ENCODE data around the gene YIPF2.

GRCh38 chr19:10878253-10878652 is 50.2 kb downstream of the YIPF2 start:
- TF ChIP-seq BHLHE40 (IDR thresholded peaks at IDR 0.05; ENCODE audit: low read depth, low read length) (no peak), CEBPB (IDR thresholded peaks at IDR 0.05; ENCODE audit: low read depth, low read length) (no peak), CTCF (conservative IDR thresholded peaks at IDR 0.05; ENCODE audit: low read depth, low read length) (no peak), POLR2A (IDR thresholded peaks at IDR 0.05; ENCODE audit: low read depth, low read length) (no peak), FOS (IDR thresholded peaks at IDR 0.05; ENCODE audit: low read depth, low read length) (no peak), USF2 (IDR thresholded peaks at IDR 0.05; ENCODE audit: low read depth, low read length) (no peak), NFE2L2 (IDR thresholded peaks at IDR 0.05; ENCODE audit: low read depth, low read length) (no peak), MAZ (IDR thresholded peaks at IDR 0.05; ENCODE audit: borderline replicate concordance, low read depth, low read length) (no peak), MAFK (IDR thresholded peaks at IDR 0.05; ENCODE audit: low read depth, low read length) (no peak), RFX5 (IDR thresholded peaks at IDR 0.05; ENCODE audit: low read depth, low read length) (no peak), RAD21 (IDR thresholded peaks at IDR 0.05; ENCODE audit: low read length) (no peak)
